Measurements from ENCODE around the gene ANP32E. TPM values are rescaled to one million over a fixed set of nuclear protein-coding genes. Genes with fewer than 3 reads are reported as not detected.

Gene ANP32E
- total and polyA plus RNA-seq, 2 of the 13 experiments (the other 11 are each of a cell fraction or from before 2014, with no cell fraction given), result 10.3 to 53.0 TPM

DNA sequence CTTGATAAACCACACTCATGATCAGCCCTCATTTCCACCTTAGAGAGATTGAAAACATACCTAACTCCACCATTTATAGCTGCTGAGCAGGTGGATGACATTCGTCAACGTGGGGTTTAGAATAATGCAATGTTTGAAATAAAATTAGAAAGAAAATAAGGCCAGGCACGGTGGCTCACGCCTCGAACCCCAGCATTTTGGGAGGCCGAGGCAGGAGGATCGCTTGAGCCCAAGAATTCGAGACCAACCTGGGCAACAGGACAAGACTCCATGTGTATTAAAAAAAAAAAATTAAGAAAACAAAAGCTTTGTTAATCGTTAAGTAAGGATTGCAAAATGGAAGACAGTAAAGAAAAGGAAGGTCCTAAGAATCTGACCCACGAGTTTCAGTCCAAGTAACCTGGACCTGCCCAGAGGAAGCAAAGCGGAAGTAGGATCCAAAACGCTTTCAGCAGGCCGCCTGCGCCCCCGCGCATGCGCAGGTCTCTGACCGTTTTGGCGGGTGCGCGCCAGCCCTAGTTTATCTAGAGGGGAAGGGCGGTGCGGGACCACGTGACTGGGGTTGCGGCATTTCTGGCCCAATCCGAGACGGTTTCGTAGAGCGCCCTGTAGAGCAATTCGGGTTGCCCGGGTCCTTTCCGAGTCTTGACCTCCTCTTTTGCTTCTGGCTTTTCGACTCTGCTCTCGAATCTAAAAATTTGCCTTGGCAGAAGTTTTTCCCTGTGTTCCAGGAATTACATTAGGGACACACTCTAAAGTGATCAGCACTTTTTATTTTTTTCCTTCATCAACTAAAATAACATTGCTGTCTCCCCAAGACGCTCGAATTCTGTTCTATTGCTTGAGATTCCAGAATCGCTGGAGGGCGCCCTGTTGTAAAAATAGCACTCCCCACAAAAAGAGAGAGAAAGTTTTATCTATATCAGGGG is 22.5 kb downstream of the ANP32E start (continued):
- TF ChIP-seq, protein P1, sequence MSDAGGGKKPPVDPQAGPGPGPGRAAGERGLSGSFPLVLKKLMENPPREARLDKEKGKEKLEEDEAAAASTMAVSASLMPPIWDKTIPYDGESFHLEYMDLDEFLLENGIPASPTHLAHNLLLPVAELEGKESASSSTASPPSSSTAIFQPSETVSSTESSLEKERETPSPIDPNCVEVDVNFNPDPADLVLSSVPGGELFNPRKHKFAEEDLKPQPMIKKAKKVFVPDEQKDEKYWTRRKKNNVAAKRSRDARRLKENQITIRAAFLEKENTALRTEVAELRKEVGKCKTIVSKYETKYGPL (CRISPR knock-in tag; IDR thresholded peaks at IDR 0.05), result no peak
- TF ChIP-seq YEATS2 (CRISPR knock-in tag; IDR thresholded peaks at IDR 0.05; ENCODE audit: borderline replicate concordance), result no peak
- TF ChIP-seq, protein P2, sequence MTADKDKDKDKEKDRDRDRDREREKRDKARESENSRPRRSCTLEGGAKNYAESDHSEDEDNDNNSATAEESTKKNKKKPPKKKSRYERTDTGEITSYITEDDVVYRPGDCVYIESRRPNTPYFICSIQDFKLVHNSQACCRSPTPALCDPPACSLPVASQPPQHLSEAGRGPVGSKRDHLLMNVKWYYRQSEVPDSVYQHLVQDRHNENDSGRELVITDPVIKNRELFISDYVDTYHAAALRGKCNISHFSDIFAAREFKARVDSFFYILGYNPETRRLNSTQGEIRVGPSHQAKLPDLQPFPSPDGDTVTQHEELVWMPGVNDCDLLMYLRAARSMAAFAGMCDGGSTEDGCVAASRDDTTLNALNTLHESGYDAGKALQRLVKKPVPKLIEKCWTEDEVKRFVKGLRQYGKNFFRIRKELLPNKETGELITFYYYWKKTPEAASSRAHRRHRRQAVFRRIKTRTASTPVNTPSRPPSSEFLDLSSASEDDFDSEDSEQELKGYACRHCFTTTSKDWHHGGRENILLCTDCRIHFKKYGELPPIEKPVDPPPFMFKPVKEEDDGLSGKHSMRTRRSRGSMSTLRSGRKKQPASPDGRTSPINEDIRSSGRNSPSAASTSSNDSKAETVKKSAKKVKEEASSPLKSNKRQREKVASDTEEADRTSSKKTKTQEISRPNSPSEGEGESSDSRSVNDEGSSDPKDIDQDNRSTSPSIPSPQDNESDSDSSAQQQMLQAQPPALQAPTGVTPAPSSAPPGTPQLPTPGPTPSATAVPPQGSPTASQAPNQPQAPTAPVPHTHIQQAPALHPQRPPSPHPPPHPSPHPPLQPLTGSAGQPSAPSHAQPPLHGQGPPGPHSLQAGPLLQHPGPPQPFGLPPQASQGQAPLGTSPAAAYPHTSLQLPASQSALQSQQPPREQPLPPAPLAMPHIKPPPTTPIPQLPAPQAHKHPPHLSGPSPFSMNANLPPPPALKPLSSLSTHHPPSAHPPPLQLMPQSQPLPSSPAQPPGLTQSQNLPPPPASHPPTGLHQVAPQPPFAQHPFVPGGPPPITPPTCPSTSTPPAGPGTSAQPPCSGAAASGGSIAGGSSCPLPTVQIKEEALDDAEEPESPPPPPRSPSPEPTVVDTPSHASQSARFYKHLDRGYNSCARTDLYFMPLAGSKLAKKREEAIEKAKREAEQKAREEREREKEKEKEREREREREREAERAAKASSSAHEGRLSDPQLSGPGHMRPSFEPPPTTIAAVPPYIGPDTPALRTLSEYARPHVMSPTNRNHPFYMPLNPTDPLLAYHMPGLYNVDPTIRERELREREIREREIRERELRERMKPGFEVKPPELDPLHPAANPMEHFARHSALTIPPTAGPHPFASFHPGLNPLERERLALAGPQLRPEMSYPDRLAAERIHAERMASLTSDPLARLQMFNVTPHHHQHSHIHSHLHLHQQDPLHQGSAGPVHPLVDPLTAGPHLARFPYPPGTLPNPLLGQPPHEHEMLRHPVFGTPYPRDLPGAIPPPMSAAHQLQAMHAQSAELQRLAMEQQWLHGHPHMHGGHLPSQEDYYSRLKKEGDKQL (CRISPR knock-in tag; IDR thresholded peaks at IDR 0.05; ENCODE audit: low read depth), result no peak
- TF ChIP-seq, protein P3, sequence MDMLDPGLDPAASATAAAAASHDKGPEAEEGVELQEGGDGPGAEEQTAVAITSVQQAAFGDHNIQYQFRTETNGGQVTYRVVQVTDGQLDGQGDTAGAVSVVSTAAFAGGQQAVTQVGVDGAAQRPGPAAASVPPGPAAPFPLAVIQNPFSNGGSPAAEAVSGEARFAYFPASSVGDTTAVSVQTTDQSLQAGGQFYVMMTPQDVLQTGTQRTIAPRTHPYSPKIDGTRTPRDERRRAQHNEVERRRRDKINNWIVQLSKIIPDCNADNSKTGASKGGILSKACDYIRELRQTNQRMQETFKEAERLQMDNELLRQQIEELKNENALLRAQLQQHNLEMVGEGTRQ (IDR thresholded peaks at IDR 0.05; ENCODE audit: low read depth, low read length), result peak; percentile 80
- TF ChIP-seq, protein P3 (CRISPR knock-in tag; IDR thresholded peaks at IDR 0.05; ENCODE audit: borderline replicate concordance), result peak; percentile 89; the same call in 1 of the 2 replicates
- TF ChIP-seq, protein P4, sequence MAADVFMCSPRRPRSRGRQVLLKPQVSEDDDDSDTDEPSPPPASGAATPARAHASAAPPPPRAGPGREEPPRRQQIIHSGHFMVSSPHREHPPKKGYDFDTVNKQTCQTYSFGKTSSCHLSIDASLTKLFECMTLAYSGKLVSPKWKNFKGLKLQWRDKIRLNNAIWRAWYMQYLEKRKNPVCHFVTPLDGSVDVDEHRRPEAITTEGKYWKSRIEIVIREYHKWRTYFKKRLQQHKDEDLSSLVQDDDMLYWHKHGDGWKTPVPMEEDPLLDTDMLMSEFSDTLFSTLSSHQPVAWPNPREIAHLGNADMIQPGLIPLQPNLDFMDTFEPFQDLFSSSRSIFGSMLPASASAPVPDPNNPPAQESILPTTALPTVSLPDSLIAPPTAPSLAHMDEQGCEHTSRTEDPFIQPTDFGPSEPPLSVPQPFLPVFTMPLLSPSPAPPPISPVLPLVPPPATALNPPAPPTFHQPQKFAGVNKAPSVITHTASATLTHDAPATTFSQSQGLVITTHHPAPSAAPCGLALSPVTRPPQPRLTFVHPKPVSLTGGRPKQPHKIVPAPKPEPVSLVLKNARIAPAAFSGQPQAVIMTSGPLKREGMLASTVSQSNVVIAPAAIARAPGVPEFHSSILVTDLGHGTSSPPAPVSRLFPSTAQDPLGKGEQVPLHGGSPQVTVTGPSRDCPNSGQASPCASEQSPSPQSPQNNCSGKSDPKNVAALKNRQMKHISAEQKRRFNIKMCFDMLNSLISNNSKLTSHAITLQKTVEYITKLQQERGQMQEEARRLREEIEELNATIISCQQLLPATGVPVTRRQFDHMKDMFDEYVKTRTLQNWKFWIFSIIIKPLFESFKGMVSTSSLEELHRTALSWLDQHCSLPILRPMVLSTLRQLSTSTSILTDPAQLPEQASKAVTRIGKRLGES (CRISPR knock-in tag; IDR thresholded peaks at IDR 0.05; ENCODE audit: borderline replicate concordance), result no peak
- TF ChIP-seq, protein P5, sequence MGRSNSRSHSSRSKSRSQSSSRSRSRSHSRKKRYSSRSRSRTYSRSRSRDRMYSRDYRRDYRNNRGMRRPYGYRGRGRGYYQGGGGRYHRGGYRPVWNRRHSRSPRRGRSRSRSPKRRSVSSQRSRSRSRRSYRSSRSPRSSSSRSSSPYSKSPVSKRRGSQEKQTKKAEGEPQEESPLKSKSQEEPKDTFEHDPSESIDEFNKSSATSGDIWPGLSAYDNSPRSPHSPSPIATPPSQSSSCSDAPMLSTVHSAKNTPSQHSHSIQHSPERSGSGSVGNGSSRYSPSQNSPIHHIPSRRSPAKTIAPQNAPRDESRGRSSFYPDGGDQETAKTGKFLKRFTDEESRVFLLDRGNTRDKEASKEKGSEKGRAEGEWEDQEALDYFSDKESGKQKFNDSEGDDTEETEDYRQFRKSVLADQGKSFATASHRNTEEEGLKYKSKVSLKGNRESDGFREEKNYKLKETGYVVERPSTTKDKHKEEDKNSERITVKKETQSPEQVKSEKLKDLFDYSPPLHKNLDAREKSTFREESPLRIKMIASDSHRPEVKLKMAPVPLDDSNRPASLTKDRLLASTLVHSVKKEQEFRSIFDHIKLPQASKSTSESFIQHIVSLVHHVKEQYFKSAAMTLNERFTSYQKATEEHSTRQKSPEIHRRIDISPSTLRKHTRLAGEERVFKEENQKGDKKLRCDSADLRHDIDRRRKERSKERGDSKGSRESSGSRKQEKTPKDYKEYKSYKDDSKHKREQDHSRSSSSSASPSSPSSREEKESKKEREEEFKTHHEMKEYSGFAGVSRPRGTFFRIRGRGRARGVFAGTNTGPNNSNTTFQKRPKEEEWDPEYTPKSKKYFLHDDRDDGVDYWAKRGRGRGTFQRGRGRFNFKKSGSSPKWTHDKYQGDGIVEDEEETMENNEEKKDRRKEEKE (IDR thresholded peaks at IDR 0.05), result no peak
- no peak for TF ChIP-seq TARDBP (CRISPR knock-in tag; IDR thresholded peaks at IDR 0.05)
- no peak for TF ChIP-seq PTBP1 (IDR thresholded peaks at IDR 0.05; ENCODE audit: low read depth, low read length, poor library complexity, severe bottlenecking)
- no peak for TF ChIP-seq PRMT3 (CRISPR knock-in tag; IDR thresholded peaks at IDR 0.05; ENCODE audit: borderline replicate concordance, low read depth)
- TF ChIP-seq GTF3A (CRISPR knock-in tag; conservative IDR thresholded peaks at IDR 0.05), result no peak
- TF ChIP-seq CEBPB (IDR thresholded peaks at IDR 0.05; ENCODE audit: borderline replicate concordance, low read depth, low read length), result peak; percentile 29; the same call in 1 of the 2 replicates
